ENCODE measurements around the gene PFDN2. TPM values are rescaled to one million over a fixed set of nuclear protein-coding genes. Genes with fewer than 3 reads are reported as not detected.

The PFDN2 gene
- total and polyA plus RNA-seq, 10 of the 15 experiments (the other 5 are each of a cell fraction or from before 2014, with no cell fraction given) = 30.0 to 141 (median 80.5) TPM

GRCh38 chr1:161096015-161096414 is 21.8 kb downstream of the PFDN2 start (continued):
- no peak for TF ChIP-seq ZBTB40 (IDR thresholded peaks at IDR 0.05; ENCODE audit: borderline replicate concordance)
- no peak for TF ChIP-seq MXI1 (IDR thresholded peaks at IDR 0.05; ENCODE audit: low read depth, low read length)
- TF ChIP-seq TBL1XR1 (IDR thresholded peaks at IDR 0.05; ENCODE audit: low read depth, low read length) = peak; percentile 52
- TF ChIP-seq NFIC (IDR thresholded peaks at IDR 0.05; ENCODE audit: low read depth, low read length) = peak; percentile 37; the same call in 1 of the 2 replicates
- no peak for TF ChIP-seq REST (IDR thresholded peaks at IDR 0.05; ENCODE audit: low read depth, low read length)
- no peak for TF ChIP-seq USF1 (IDR thresholded peaks at IDR 0.05; ENCODE audit: borderline replicate concordance, extremely low read length, insufficient read depth, low read depth, low read length)
- TF ChIP-seq ZBTB4 (CRISPR knock-in tag; IDR thresholded peaks at IDR 0.05) = no peak
- no peak for TF ChIP-seq ZBTB33 (IDR thresholded peaks at IDR 0.05)
- TF ChIP-seq TARDBP (IDR thresholded peaks at IDR 0.05; ENCODE audit: borderline replicate concordance) = no peak
- TF ChIP-seq SRF (IDR thresholded peaks at IDR 0.05; ENCODE audit: low read depth in 2 of 2, low read length in 2 of 2) = no peak
- no peak for TF ChIP-seq STAT3 (IDR thresholded peaks at IDR 0.05; ENCODE audit: low read depth, low read length)
- TF ChIP-seq EP300 (IDR thresholded peaks at IDR 0.05; ENCODE audit: borderline replicate concordance in 1 of 2, control insufficient read depth in 1 of 2, low read depth in 2 of 2, low read length in 2 of 2) = peak; percentile 59 to 79; a peak in 2 of 4 replicates
- TF ChIP-seq EGR1 (IDR thresholded peaks at IDR 0.05; ENCODE audit: borderline replicate concordance in 1 of 2, low read depth in 2 of 2, low read length in 2 of 2) = no peak
- TF ChIP-seq PAX8 (IDR thresholded peaks at IDR 0.05) = no peak
- TF ChIP-seq MYB (IDR thresholded peaks at IDR 0.05; ENCODE audit: borderline replicate concordance, low read depth, low read length) = no peak
